Measurements from ENCODE around the gene SPR.

The SPR gene

GRCh38 chr2:72933207-72933606, 46.0 kb downstream of the SPR start:
- no peak for DNase-seq

- DNase-seq = no peak
These were observed 46.5 kb downstream of the SPR start for GRCh38 chr2:72933646-72934151.

- no peak for DNase-seq
These were observed 47.7 kb downstream of the SPR start for GRCh38 chr2:72934683-72935610.

- no peak for DNase-seq
These were observed 48.4 kb downstream of the SPR start for GRCh38 chr2:72935611-72935957.

GRCh38 chr2:72936660-72937355, 49.6 kb downstream of the SPR start:
- no peak for DNase-seq

DNA sequence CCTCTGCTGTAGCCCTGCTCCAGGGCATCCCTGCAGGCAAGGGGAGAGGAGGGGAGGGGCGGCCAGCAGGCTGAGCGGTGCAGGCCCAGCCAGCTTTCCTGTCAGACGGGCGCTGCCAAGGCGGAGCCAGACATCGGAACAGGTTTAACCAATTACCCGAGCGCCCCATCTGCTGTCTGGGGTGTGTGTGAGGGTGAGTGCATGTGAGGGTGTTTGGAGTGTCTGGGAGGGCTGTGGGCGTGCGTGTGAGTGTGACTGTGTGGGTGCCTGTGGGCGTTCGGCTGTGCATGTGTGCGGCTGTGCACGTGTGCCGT, 50.1 kb downstream of the SPR start:
- DNase-seq = no peak

GRCh38 chr2:72938455-72938854, 51.2 kb downstream of the SPR start:
- no peak for DNase-seq

DNA sequence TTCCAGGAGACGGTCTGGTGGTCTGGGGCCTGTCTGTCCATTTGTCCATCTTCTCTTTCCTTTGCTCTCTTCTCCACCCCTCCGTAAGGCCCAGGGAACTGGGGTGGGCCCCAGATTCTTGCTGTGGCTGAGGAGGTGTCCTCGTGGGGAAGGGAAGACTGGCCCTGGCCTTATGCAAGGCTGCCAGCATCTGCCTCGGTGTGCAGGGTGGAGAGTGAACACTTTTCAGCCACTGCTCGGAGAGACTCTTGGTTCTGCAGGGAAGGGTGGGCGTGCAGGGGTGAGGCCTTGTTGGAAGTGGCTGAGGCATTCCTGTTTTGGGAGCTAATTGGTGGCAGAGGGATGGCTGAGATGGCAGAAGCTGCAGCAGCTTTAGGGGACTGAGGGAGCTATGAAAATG, 53.2 kb downstream of the SPR start:
- DNase-seq = no peak

GRCh38 chr2:72940786-72941185, 53.6 kb downstream of the SPR start:
- DNase-seq = peak; percentile 73
